DOHH2 (cell line): ENCODE measurements around the gene SLC25A11.
A peak's percentile ranks its signal among the peaks of the same experiment; 100 is the strongest.

Experiments
- H3F3A ChIP-seq: fragments of 200-600 bp; sonication (generic), shearing (Covaris generic); 2 replicates; pipeline ENCODE4 v1.6.0; 2016; ENCODE audit warnings: antibody characterized with exemption, mild to moderate bottlenecking; ENCODE audit not compliant: control insufficient read depth, insufficient read depth
- H3K27ac ChIP-seq: fragments of 200-600 bp; sonication (generic); 2 replicates; pipeline ENCODE4 v1.5.1; 2014; ENCODE audit warnings: low read depth, mild to moderate bottlenecking, low read length, moderate library complexity
- H3K27me3 ChIP-seq: fragments of 200-600 bp; sonication (generic); 2 replicates; pipeline ENCODE4 v1.6.1; 2014; ENCODE audit warnings: mild to moderate bottlenecking, low read length, mixed read lengths; ENCODE audit not compliant: control insufficient read depth
- H3K36me3 ChIP-seq: fragments of 200-600 bp; sonication (generic); 2 replicates; pipeline ENCODE4 v1.6.1; 2014; ENCODE audit warnings: mild to moderate bottlenecking, low read length, moderate library complexity, mixed read lengths; ENCODE audit not compliant: control insufficient read depth
- H3K4me1 ChIP-seq: fragments of 200-600 bp; sonication (generic); 2 replicates; pipeline ENCODE4 v1.6.1; 2014; ENCODE audit warnings: mild to moderate bottlenecking, low read length, mixed read lengths; ENCODE audit not compliant: control insufficient read depth
- H3K4me2 ChIP-seq: fragments of 200-600 bp; sonication (generic); 2 replicates; pipeline ENCODE4 v1.6.0; 2014; ENCODE audit warnings: mild to moderate bottlenecking, low read length, moderate library complexity
- H3K4me3 ChIP-seq: fragments of 200-600 bp; sonication (generic); 2 replicates; pipeline ENCODE4 v1.5.1; 2014; ENCODE audit warnings: mild to moderate bottlenecking, low read length, mixed read lengths
- H3K79me2 ChIP-seq: fragments of 200-600 bp; sonication (generic); 2 replicates; pipeline ENCODE4 v1.6.1; 2014; ENCODE audit warnings: mild to moderate bottlenecking, low read length, mixed read lengths; ENCODE audit not compliant: control insufficient read depth
- H3K9me2 ChIP-seq: fragments of 200-600 bp; sonication (generic); replicated peaks from 2 replicates; pipeline ENCODE4 v1.6.1; 2014; ENCODE audit warnings: mild to moderate bottlenecking, low read length, mixed read lengths; ENCODE audit not compliant: control insufficient read depth
- H3K9me3 ChIP-seq: fragments of 200-600 bp; sonication (generic); 2 replicates; pipeline ENCODE4 v1.6.1; 2014; ENCODE audit warnings: antibody characterized with exemption, low read length, mixed read lengths; ENCODE audit not compliant: control insufficient read depth, insufficient read depth
- H4K20me1 ChIP-seq: fragments of 200-600 bp; sonication (generic); 2 replicates; pipeline ENCODE4 v1.6.0; 2014; ENCODE audit warnings: low read depth, mild to moderate bottlenecking, antibody characterized with exemption, low read length, moderate library complexity; ENCODE audit not compliant: control insufficient read depth, insufficient read depth
- CTCF ChIP-seq: fragments of 200-600 bp; sonication (generic); IDR thresholded peaks from one replicate; pipeline ENCODE4 v1.5.1; 2014; ENCODE audit warnings: antibody characterized with exemption, mild to moderate bottlenecking, low read depth, low read length; ENCODE audit not compliant: poor library complexity, severe bottlenecking
- EZH2phosphoT487 ChIP-seq: fragments of 200-600 bp; sonication (generic); IDR thresholded peaks from 2 replicates; pipeline ENCODE4 v1.6.1; 2017; ENCODE audit warnings: borderline replicate concordance, mild to moderate bottlenecking, antibody characterized with exemption, low read length, moderate library complexity, mixed read lengths

SLC25A11 gene

GRCh38 chr17:4950746-4951204 is 10.9 kb upstream of the SLC25A11 start, which contains the start of gene ENO3:
Gene ENO3 (plus strand): TSS chr17:4951119. CDS start chr17:4951830, 711 bp downstream.
- H3K79me2 ChIP-seq: peaks cover 37% of the 10 kb centered on the region
- peak within 1 kb of the TSS; percentile 99 for H3K27ac ChIP-seq
- no peaks in the 10 kb centered on the region for H3K27me3 ChIP-seq
- no peaks in the 10 kb centered on the region for H3K9me3 ChIP-seq
- H3K9me2 ChIP-seq: no peaks in the 10 kb centered on the region
- TF ChIP-seq CTCF (no peak), EZH2phosphoT487 (no peak)
- H4K20me1 ChIP-seq: peaks cover 7% of the 10 kb centered on the region; the same call in 1 of the 2 replicates
- peak within 1 kb of the TSS; percentile 94 for H3K4me2 ChIP-seq
- peak within 1 kb of the TSS; percentile 93 for H3K4me3 ChIP-seq
- H3F3A ChIP-seq: peaks cover 24% of the 10 kb centered on the region
- H3K36me3 ChIP-seq: peaks cover 27% of the 10 kb centered on the region
- H3K4me1 ChIP-seq: peaks cover 33% of the 10 kb centered on the region

DNA sequence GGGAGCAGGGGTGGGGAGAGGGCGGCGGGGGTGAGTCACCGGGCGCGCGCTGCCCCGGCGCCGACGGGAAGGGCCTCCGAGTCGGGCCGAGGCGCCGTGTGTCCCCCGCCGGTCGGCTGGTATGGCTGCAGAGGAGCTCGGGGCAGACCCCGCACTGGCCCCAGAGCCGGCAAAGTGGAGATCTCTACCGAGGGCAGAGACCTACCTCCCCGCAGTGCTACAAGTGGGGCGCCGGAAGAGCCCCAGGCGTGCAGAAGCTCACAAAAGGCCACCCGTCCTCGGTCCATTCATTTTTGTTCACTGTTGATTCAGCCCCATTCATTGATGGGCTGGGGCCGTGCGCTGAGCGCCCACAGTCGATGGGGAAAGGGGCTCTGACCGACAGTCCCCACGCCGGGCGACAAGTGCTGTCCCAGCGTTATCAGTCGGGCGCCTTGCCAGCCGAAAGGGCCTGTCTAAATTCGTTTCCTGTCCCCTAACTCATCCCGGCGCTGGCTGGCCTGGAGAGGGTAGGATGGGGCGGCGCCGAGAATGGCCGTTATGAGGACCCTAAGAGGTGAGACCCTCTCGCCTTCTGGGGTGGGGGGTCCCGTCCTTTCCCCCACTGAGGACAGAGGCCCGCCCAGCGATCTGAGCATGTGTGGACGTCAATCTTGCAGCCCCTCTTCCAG is 10.4 kb upstream of the SLC25A11 start:
- H3K79me2 ChIP-seq: peaks cover 42% of the 10 kb centered on the region
- H4K20me1 ChIP-seq: peaks cover 12% of the 10 kb centered on the region; the same call in 1 of the 2 replicates
- peak overlapping the region; percentile 94 for H3K4me2 ChIP-seq
- no peaks in the 10 kb centered on the region for H3K9me3 ChIP-seq
- H3K36me3 ChIP-seq: peaks cover 33% of the 10 kb centered on the region
- H3K9me2 ChIP-seq: no peaks in the 10 kb centered on the region
- TF ChIP-seq CTCF (no peak), EZH2phosphoT487 (no peak)
- H3K4me1 ChIP-seq: peaks cover 39% of the 10 kb centered on the region
- no peaks in the 10 kb centered on the region for H3K27me3 ChIP-seq
- H3F3A ChIP-seq: peaks cover 30% of the 10 kb centered on the region
- peak overlapping the region; percentile 93 for H3K4me3 ChIP-seq
- peak overlapping the region; percentile 99 for H3K27ac ChIP-seq

DNA sequence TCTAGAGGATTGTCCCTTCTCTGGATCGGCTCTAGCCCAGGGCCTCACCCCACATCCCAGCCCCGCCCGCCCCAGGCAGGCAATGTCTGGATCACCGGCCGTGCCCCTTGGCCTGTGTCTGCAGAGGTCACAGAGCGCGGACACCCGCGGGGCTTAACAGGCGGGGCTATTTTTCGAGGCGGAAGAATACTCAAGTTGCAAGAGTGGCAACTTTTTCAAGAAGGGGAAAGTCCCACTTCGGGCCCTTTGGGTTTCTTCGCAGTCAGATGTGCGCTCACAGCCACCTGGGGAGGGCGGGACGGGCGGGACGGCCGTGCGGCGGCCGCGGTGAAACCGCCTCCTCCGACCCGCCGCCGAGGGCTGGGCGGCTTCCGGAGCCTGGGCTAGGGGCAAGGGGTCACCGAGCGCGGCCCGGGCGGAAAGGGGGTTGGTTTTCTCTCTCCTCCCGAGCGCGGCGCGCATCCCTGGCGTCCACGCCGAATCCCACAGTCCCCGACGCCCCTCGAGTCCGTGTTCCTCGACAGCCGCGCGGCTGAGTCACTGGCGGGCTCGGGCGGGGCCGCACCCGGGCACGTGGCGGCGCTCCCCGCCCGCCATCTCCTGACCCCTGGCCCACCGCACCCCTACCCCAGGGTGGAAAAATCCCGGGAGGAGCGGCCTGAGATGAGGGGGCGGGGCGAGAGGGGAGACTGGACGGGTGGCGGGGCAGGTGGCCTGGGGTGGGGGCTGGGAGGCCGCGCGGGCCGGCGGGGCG is 9.7 kb upstream of the SLC25A11 start:
- peak overlapping the region; percentile 94 for H3K4me2 ChIP-seq
- no peaks in the 10 kb centered on the region for H3K27me3 ChIP-seq
- H4K20me1 ChIP-seq: peaks cover 13% of the 10 kb centered on the region; the same call in 1 of the 2 replicates
- H3F3A ChIP-seq: peaks cover 37% of the 10 kb centered on the region
- H3K9me2 ChIP-seq: no peaks in the 10 kb centered on the region
- H3K79me2 ChIP-seq: peaks cover 49% of the 10 kb centered on the region
- H3K9me3 ChIP-seq: no peaks in the 10 kb centered on the region
- H3K4me3 ChIP-seq: peak overlapping the region; percentile 93
- H3K27ac ChIP-seq: peak overlapping the region; percentile 99
- TF ChIP-seq EZH2phosphoT487: no peak
- TF ChIP-seq CTCF: no peak
- H3K36me3 ChIP-seq: peaks cover 40% of the 10 kb centered on the region
- H3K4me1 ChIP-seq: peaks cover 46% of the 10 kb centered on the region
